Measurements from ENCODE around the gene RYR2.

RYR2 gene

GRCh38 chr1:237732657-237733056 is 690.7 kb downstream of the RYR2 start:
- Histone ChIP-seq H3K79me2 (ENCODE audit: low read length) (no peaks in the 10 kb centered on the region), H3K4me2 (ENCODE audit: low read length) (no peak overlapping the region), H3K27ac (ENCODE audit: low read length) (no peak overlapping the region), H4K20me1 (ENCODE audit: insufficient read depth, low read length) (no peaks in the 10 kb centered on the region), H3K4me3 (ENCODE audit: low read length) (no peak overlapping the region), H2AFZ (ENCODE audit: low read depth, low read length) (no peak overlapping the region), H3K36me3 (replicated peaks; ENCODE audit: low read depth, low read length) (no peaks in the 10 kb centered on the region), H3K4me1 (ENCODE audit: low read length) (peaks cover 11% of the 10 kb centered on the region), H3K9ac (ENCODE audit: low read length) (no peak overlapping the region), H3K27me3 (ENCODE audit: low read depth, low read length) (no peaks in the 10 kb centered on the region), H3K9me3 (ENCODE audit: insufficient read depth, low read length) (no peaks in the 10 kb centered on the region; the same call in 1 of the 2 replicates)
- TF ChIP-seq EZH2phosphoT487 (IDR thresholded peaks at IDR 0.05; ENCODE audit: low read depth) (no peak), CTCF (IDR thresholded peaks at IDR 0.05; ENCODE audit: low read depth, low read length) (no peak)

- H3K79me2 ChIP-seq (ENCODE audit: low read length): no peaks in the 10 kb centered on the region
- peak overlapping the region; percentile 44 for H3K4me3 ChIP-seq (ENCODE audit: low read length)
- H3K27me3 ChIP-seq (ENCODE audit: low read depth, low read length): no peaks in the 10 kb centered on the region
- peak overlapping the region; percentile 43 for H3K9ac ChIP-seq (ENCODE audit: low read length)
- no peak overlapping the region for H3K27ac ChIP-seq (ENCODE audit: low read length)
- peak overlapping the region; percentile 62 for H3K4me2 ChIP-seq (ENCODE audit: low read length)
- no peaks in the 10 kb centered on the region for H3K36me3 ChIP-seq (replicated peaks; ENCODE audit: low read depth, low read length)
- H2AFZ ChIP-seq (ENCODE audit: low read depth, low read length): peak overlapping the region; percentile 94
- no peaks in the 10 kb centered on the region for H4K20me1 ChIP-seq (ENCODE audit: insufficient read depth, low read length)
- no peak for TF ChIP-seq EZH2phosphoT487 (IDR thresholded peaks at IDR 0.05; ENCODE audit: low read depth)
- peak; percentile 95 for TF ChIP-seq CTCF (IDR thresholded peaks at IDR 0.05; ENCODE audit: low read depth, low read length)
- H3K4me1 ChIP-seq (ENCODE audit: low read length): peaks cover 15% of the 10 kb centered on the region
- H3K9me3 ChIP-seq (ENCODE audit: insufficient read depth, low read length): no peaks in the 10 kb centered on the region
These were observed 694.5 kb downstream of the RYR2 start for GRCh38 chr1:237736372-237737029.

- Histone ChIP-seq H4K20me1 (ENCODE audit: insufficient read depth, low read length) (no peaks in the 10 kb centered on the region), H3K79me2 (ENCODE audit: low read length) (no peaks in the 10 kb centered on the region), H3K9ac (ENCODE audit: low read length) (no peak overlapping the region), H3K4me1 (ENCODE audit: low read length) (peaks cover 15% of the 10 kb centered on the region), H3K4me3 (ENCODE audit: low read length) (no peak overlapping the region), H3K4me2 (ENCODE audit: low read length) (no peak overlapping the region), H3K27ac (ENCODE audit: low read length) (no peak overlapping the region), H3K27me3 (ENCODE audit: low read depth, low read length) (no peaks in the 10 kb centered on the region), H3K36me3 (replicated peaks; ENCODE audit: low read depth, low read length) (no peaks in the 10 kb centered on the region), H2AFZ (ENCODE audit: low read depth, low read length) (0 out of 2 replicates have a peak overlapping the region, but pooled peaks have one; percentile 20), H3K9me3 (ENCODE audit: insufficient read depth, low read length) (no peaks in the 10 kb centered on the region)
- TF ChIP-seq EZH2phosphoT487 (IDR thresholded peaks at IDR 0.05; ENCODE audit: low read depth): no peak
- no peak for TF ChIP-seq CTCF (IDR thresholded peaks at IDR 0.05; ENCODE audit: low read depth, low read length)
These were observed 695.5 kb downstream of the RYR2 start for GRCh38 chr1:237737448-237737847.

- Histone ChIP-seq H3K4me3 (ENCODE audit: low read length) (no peak overlapping the region), H3K27ac (ENCODE audit: low read length) (no peak overlapping the region), H3K79me2 (ENCODE audit: low read length) (no peaks in the 10 kb centered on the region), H3K27me3 (ENCODE audit: low read depth, low read length) (no peaks in the 10 kb centered on the region), H3K4me2 (ENCODE audit: low read length) (no peak overlapping the region), H3K36me3 (replicated peaks; ENCODE audit: low read depth, low read length) (no peaks in the 10 kb centered on the region), H3K4me1 (ENCODE audit: low read length) (peaks cover 15% of the 10 kb centered on the region), H3K9ac (ENCODE audit: low read length) (no peak overlapping the region), H2AFZ (ENCODE audit: low read depth, low read length) (0 out of 2 replicates have a peak overlapping the region, but pooled peaks have one; percentile 20), H3K9me3 (ENCODE audit: insufficient read depth, low read length) (no peaks in the 10 kb centered on the region), H4K20me1 (ENCODE audit: insufficient read depth, low read length) (no peaks in the 10 kb centered on the region)
- TF ChIP-seq EZH2phosphoT487 (IDR thresholded peaks at IDR 0.05; ENCODE audit: low read depth) (no peak), CTCF (IDR thresholded peaks at IDR 0.05; ENCODE audit: low read depth, low read length) (no peak)
These were observed 696.1 kb downstream of the RYR2 start for GRCh38 chr1:237737938-237738610.

Measured in OCI-LY3 (cell line).